Astrocyte of the cerebellum (primary cell): ENCODE measurements around the gene AQP5.

Experiments used
- DNase-seq: peaks from one replicate; pipeline ENCODE4 v3.0.0-alpha.2; 2011; ENCODE audit warnings: low read depth
- H3K4me3 ChIP-seq: 2 replicates; pipeline ENCODE4 v1.5.1; 2011; ENCODE audit warnings: mild to moderate bottlenecking, low read depth, low read length, moderate library complexity
- in situ Hi-C: cut with HindIII; loops from 2 replicates; pipeline ENCODE4 v1.10.0; 2017; ENCODE audit warnings: low sequenced_read_pairs
- TF ChIP-seq, protein P1 (sequence below): IDR thresholded peaks from 2 replicates; pipeline ENCODE4 v1.5.1; 2012; ENCODE audit warnings: low read length, low read depth, moderate library complexity, mild to moderate bottlenecking; ENCODE audit errors: missing control alignments

Gene AQP5

GRCh38 chr12:49998453-49998852 lies 36.8 kb downstream of the AQP5 start:
- in situ Hi-C loops, result no loop called here
- no peak overlapping the region for H3K4me3 ChIP-seq
- TF ChIP-seq, protein P1, sequence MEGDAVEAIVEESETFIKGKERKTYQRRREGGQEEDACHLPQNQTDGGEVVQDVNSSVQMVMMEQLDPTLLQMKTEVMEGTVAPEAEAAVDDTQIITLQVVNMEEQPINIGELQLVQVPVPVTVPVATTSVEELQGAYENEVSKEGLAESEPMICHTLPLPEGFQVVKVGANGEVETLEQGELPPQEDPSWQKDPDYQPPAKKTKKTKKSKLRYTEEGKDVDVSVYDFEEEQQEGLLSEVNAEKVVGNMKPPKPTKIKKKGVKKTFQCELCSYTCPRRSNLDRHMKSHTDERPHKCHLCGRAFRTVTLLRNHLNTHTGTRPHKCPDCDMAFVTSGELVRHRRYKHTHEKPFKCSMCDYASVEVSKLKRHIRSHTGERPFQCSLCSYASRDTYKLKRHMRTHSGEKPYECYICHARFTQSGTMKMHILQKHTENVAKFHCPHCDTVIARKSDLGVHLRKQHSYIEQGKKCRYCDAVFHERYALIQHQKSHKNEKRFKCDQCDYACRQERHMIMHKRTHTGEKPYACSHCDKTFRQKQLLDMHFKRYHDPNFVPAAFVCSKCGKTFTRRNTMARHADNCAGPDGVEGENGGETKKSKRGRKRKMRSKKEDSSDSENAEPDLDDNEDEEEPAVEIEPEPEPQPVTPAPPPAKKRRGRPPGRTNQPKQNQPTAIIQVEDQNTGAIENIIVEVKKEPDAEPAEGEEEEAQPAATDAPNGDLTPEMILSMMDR, result no peak
- DNase-seq, result no peak

GRCh38 chr12:50003595-50003994 lies 41.9 kb downstream of the AQP5 start:
- peak; percentile 55 for DNase-seq
- in situ Hi-C loops, result no loop called here
- TF ChIP-seq, protein P1, result no peak

GRCh38 chr12:50004696-50005095 lies 43.0 kb downstream of the AQP5 start:
- no peak for DNase-seq
- TF ChIP-seq, protein P1, result no peak
- no peak overlapping the region for H3K4me3 ChIP-seq
- in situ Hi-C loops, result no loop called here

More at GRCh38 chr12:50003595-50003994, 41.9 kb downstream of the AQP5 start:
- H3K4me3 ChIP-seq, result no peak overlapping the region

GRCh38 chr12:50005175-50005574 lies 43.5 kb downstream of the AQP5 start:
- H3K4me3 ChIP-seq, result no peak overlapping the region
- TF ChIP-seq, protein P1, result no peak
- no peak for DNase-seq
- in situ Hi-C loops, result no loop called here

GRCh38 chr12:50006280-50006679 lies 44.6 kb downstream of the AQP5 start:
- TF ChIP-seq, protein P1, result no peak
- in situ Hi-C loops, result no loop called here
- DNase-seq, result no peak
- no peak overlapping the region for H3K4me3 ChIP-seq

DNA sequence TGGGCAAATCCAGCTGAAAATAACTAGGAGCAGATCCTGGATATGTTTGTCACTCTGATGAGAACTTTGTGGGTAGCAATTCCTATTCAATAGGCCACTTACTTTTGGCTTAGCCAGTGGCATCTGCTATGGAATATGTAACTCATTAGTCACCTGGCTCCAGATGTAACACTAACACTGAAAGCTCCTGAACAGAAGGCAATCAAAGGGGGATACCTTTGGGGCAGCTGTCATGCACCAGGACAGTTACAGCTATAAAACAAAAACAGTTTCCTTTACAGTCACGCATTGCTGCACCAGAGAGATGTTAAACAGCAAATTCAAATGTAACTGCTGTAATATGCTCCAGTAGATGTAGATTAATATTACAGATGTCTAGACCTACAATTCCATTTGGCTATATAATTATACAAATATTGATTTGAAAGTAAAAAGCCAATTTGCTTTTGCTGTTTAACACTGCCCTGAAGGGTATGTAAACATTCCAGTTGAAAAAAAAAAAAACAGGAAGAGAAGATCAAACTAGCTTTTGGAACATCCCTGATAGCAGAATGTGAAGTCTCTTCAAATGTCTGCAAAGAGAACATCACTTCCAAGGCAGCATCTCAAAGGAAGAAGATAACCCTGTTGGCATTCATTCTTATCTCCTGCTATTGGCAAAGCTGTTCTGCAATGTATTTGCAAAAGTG lies 45.2 kb downstream of the AQP5 start:
- TF ChIP-seq, protein P1, result no peak
- peak; percentile 22 for DNase-seq
- H3K4me3 ChIP-seq, result no peak overlapping the region
- in situ Hi-C loops, result no loop called here
